Measurements from ENCODE around the gene MSRB1. TPM values are rescaled to one million over a fixed set of nuclear protein-coding genes. Genes with fewer than 3 reads are reported as not detected.

Gene MSRB1
- total and polyA plus RNA-seq, 9 of the 15 experiments (the other 6 are each of a cell fraction or from before 2014, with no cell fraction given), result 5.4 to 33.7 (median 25.7) TPM

DNA sequence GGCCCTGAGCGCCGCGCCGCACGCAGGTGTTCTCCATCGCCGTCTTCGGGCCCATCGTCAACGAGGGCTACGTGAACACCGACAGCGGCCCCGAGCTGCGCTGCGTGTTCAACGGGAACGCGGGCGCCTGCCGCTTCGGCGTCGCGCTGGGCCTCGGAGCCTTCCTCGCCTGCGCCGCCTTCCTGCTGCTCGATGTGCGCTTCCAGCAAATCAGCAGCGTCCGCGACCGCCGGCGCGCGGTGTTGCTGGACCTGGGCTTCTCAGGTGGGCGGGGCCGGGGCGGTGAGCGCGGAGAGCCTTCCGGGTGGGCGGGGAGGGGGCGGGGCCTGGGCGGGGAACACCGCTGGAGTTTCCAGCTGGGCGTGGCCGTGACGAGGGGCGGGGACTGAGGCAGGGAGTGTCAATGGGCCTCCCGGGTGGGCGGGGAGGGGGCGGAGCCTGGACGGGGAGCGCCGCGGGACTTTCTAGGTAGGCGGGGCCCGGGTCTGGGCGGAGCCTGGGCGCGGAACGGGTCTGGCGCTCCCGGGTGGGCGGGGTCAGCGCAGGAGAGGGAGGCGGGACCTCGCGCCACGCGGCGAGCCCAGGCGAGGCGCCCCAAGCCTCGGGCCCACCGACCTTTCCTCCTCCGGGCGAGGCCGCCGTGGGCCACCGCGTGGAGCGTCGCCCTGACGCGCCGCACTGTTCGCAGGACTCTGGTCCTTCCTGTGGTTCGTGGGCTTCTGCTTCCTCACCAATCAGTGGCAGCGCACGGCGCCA, 49.1 kb upstream of the MSRB1 start (continued):
- TF ChIP-seq, protein P1, sequence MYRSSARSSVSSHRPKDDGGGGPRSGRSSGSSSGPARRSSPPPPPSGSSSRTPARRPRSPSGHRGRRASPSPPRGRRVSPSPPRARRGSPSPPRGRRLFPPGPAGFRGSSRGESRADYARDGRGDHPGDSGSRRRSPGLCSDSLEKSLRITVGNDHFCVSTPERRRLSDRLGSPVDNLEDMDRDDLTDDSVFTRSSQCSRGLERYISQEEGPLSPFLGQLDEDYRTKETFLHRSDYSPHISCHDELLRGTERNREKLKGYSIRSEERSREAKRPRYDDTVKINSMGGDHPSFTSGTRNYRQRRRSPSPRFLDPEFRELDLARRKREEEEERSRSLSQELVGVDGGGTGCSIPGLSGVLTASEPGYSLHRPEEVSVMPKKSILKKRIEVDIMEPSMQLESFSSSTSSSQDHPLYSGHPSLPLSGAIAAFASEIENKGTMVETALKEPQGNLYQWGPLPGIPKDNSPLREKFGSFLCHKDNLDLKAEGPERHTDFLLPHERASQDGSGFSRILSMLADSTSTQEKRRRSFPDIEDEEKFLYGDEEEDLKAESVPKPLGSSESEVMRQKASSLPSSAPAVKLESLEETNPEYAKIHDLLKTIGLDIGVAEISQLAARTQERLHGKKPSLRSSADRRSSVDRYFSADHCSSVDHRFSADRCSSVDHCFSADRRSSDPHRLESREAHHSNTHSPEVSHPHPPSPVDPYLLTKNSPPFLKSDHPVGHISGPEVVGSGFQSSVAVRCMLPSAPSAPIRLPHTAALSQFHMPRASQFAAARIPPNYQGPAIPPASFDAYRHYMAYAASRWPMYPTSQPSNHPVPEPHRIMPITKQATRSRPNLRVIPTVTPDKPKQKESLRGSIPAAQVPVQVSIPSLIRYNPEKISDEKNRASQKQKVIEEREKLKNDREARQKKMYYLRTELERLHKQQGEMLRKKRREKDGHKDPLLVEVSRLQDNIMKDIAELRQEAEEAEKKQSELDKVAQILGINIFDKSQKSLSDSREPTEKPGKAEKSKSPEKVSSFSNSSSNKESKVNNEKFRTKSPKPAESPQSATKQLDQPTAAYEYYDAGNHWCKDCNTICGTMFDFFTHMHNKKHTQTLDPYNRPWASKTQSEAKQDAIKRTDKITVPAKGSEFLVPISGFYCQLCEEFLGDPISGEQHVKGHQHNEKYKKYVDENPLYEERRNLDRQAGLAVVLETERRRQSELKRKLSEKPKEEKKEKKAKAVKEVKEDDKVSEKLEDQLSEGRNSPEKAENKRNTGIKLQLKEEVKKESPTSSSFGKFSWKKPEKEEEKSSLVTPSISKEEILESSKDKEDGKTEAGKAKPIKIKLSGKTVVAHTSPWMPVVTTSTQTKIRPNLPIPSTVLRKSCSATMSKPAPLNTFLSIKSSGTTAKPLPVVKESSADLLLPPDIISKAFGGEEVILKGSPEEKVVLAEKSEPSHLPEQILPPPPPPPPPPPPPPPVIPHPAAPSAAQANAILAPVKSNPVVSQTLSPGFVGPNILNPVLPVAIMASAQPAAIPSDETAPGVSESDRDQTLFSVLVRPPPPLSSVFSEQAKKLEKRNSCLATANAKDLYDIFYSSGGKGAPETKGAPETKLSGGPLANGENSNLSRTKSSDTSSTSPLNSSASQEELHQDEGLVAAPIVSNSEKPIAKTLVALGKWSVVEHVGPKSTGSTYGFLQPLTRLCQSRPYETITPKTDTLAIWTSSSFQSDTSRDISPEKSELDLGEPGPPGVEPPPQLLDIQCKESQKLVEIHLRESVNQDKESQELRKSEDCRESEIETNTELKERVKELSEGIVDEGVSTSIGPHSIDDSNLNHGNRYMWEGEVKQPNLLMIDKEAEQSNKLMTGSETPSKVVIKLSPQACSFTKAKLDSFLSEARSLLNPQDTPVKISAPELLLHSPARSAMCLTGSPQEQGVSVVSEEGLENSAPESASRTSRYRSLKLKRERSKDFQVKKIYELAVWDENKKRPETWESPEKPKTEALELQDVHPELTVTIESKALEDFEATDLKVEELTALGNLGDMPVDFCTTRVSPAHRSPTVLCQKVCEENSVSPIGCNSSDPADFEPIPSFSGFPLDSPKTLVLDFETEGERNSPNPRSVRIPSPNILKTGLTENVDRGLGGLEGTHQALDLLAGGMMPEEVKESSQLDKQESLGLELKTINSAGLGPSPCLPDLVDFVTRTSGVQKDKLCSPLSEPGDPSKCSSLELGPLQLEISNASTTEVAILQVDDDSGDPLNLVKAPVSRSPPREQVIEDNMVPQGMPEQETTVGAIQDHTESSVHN (IDR thresholded peaks at IDR 0.05; ENCODE audit: borderline replicate concordance in 1 of 2, low read depth in 1 of 2), result no peak
- TF ChIP-seq CCAR2 (IDR thresholded peaks at IDR 0.05; ENCODE audit: low read depth, low read length), result no peak
- no peak for TF ChIP-seq SMARCB1 (IDR thresholded peaks at IDR 0.05; ENCODE audit: insufficient read length, low read depth)
- no peak for TF ChIP-seq U2AF1 (optimal IDR thresholded peaks at IDR 0.05; ENCODE audit: low read depth, low read length)
- TF ChIP-seq, protein P2, sequence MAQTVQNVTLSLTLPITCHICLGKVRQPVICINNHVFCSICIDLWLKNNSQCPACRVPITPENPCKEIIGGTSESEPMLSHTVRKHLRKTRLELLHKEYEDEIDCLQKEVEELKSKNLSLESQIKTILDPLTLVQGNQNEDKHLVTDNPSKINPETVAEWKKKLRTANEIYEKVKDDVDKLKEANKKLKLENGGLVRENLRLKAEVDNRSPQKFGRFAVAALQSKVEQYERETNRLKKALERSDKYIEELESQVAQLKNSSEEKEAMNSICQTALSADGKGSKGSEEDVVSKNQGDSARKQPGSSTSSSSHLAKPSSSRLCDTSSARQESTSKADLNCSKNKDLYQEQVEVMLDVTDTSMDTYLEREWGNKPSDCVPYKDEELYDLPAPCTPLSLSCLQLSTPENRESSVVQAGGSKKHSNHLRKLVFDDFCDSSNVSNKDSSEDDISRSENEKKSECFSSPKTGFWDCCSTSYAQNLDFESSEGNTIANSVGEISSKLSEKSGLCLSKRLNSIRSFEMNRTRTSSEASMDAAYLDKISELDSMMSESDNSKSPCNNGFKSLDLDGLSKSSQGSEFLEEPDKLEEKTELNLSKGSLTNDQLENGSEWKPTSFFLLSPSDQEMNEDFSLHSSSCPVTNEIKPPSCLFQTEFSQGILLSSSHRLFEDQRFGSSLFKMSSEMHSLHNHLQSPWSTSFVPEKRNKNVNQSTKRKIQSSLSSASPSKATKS (CRISPR knock-in tag; IDR thresholded peaks at IDR 0.05), result no peak
- no peak for TF ChIP-seq ZNF780A (CRISPR knock-in tag; IDR thresholded peaks at IDR 0.05)
- no peak for TF ChIP-seq NR1H2 (CRISPR knock-in tag; IDR thresholded peaks at IDR 0.05)
- TF ChIP-seq, protein P3, sequence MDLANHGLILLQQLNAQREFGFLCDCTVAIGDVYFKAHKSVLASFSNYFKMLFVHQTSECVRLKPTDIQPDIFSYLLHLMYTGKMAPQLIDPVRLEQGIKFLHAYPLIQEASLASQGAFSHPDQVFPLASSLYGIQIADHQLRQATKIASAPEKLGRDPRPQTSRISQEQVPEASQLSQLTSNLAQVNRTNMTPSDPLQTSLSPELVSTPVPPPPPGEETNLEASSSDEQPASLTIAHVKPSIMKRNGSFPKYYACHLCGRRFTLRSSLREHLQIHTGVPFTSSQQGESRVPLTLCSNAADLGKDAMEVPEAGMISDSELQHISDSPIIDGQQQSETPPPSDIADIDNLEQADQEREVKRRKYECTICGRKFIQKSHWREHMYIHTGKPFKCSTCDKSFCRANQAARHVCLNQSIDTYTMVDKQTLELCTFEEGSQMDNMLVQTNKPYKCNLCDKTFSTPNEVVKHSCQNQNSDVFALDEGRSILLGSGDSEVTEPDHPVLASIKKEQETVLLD (IDR thresholded peaks at IDR 0.05), result no peak
